Immature natural killer cell (primary cell): Measurements from ENCODE around the gene MEG3. TPM values are rescaled to one million over a fixed set of nuclear protein-coding genes. Genes with fewer than 3 reads are reported as not detected.

ENCODE experiments used
- DNase-seq, 3 donors: peaks; one replicate each; pipeline ENCODE4 v3.0.0; 2022; ENCODE audit warnings: mixed read lengths in 1 of 3
- H3K27ac Mint-ChIP-seq, 6 donors: one replicate each; pipeline ENCODE4 v1.8.0; 2020; ENCODE audit warnings: mixed read lengths in 6 of 6, mild to moderate bottlenecking in 5 of 6, inconsistent platforms in 4 of 6, moderate library complexity in 3 of 6
- H3K27me3 Mint-ChIP-seq, 3 donors: one replicate each; pipeline ENCODE4 v1.8.0; 2020 to 2021; ENCODE audit warnings: low read depth in 3 of 3, mild to moderate bottlenecking in 3 of 3, mixed read lengths in 3 of 3, moderate library complexity in 3 of 3, inconsistent platforms in 1 of 3
- H3K36me3 Mint-ChIP-seq, 3 donors: one replicate each; pipeline ENCODE4 v1.8.0; 2020; ENCODE audit warnings: mixed read lengths in 3 of 3, inconsistent platforms in 2 of 3, mild to moderate bottlenecking in 2 of 3
- H3K4me1 Mint-ChIP-seq, 2 donors: one replicate each; pipeline ENCODE4 v1.8.0; 2020; ENCODE audit warnings: inconsistent platforms in 2 of 2, mild to moderate bottlenecking in 2 of 2, mixed read lengths in 2 of 2, moderate library complexity in 1 of 2
- H3K4me3 Mint-ChIP-seq, 5 donors: one replicate each; pipeline ENCODE4 v1.8.0; 2020; ENCODE audit warnings: mild to moderate bottlenecking in 5 of 5, mixed read lengths in 5 of 5, inconsistent platforms in 3 of 5, moderate library complexity in 3 of 5
- H3K9me3 Mint-ChIP-seq, 6 donors: one replicate each; pipeline ENCODE4 v1.8.0; 2020; ENCODE audit warnings: mild to moderate bottlenecking in 6 of 6, mixed read lengths in 6 of 6, inconsistent platforms in 4 of 6, moderate library complexity in 3 of 6
- polyA plus RNA-seq, 3 donors: library from polyadenylated mRNA; unstranded; fragments of 300-500 nt; fragmentation: Illumina TruSeq; gene quantifications; one replicate each; pipeline ENCODE4 v1.2.3, GENCODE V29; 2021

MEG3 gene
- polyA plus RNA-seq, 3 donors from 2014 or later: not detected

DNA sequence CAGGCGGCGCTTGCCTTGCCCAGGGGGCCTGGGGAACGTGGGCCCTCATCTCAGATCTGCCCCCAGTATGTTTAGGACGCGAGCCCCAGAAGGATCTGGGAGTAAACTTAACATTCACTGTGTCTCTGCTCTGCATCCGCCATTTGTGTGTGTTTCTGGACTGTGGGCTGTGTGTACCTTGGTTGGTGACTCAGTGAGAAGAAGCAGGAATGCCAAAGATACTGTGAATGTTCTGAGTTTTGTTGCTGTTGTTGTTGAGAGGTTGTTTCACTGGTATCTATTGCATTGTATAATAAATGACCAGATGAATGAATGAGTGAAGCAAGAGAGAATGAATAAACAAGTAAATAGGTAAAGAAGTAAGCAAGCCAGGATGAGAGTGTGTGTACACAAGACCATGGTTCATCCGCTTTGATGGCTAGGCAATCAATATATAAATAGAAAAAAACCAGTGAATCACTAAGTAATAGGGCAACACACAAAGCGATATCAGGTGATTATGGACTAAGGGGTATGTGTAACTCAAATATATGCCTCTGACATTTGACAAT lies 20.5 kb downstream of the MEG3 start:
- Mint-ChIP-seq H3K4me1 (no peaks in the 10 kb centered on the region), H3K36me3 (no peaks in the 10 kb centered on the region), H3K27ac (no peak overlapping the region), H3K4me3 (no peak overlapping the region), H3K27me3 (peaks cover 0 to 4% (median 0%) of the 10 kb centered on the region in 3 donors), H3K9me3 (no peaks in the 10 kb centered on the region)
- DNase-seq: no peak

- Mint-ChIP-seq H3K27ac (no peak overlapping the region), H3K4me3 (no peak overlapping the region), H3K9me3 (no peaks in the 10 kb centered on the region), H3K27me3 (peaks cover 0 to 2% (median 0%) of the 10 kb centered on the region in 3 donors), H3K36me3 (no peaks in the 10 kb centered on the region), H3K4me1 (no peaks in the 10 kb centered on the region)
- DNase-seq: no peak
Measured at GRCh38 chr14:100849115-100849781, 23.3 kb downstream of the MEG3 start.

GRCh38 chr14:100850841-100851585 lies 25.1 kb downstream of the MEG3 start:
- Mint-ChIP-seq H3K9me3 (no peaks in the 10 kb centered on the region), H3K4me1 (no peaks in the 10 kb centered on the region), H3K36me3 (no peaks in the 10 kb centered on the region), H3K27me3 (peaks cover 0 to 2% (median 0%) of the 10 kb centered on the region in 3 donors), H3K27ac (peak overlapping the region in 1 of 6 donors; percentile 13), H3K4me3 (no peak overlapping the region)
- DNase-seq: peak; percentile 52 to 65 (median 61)

DNA sequence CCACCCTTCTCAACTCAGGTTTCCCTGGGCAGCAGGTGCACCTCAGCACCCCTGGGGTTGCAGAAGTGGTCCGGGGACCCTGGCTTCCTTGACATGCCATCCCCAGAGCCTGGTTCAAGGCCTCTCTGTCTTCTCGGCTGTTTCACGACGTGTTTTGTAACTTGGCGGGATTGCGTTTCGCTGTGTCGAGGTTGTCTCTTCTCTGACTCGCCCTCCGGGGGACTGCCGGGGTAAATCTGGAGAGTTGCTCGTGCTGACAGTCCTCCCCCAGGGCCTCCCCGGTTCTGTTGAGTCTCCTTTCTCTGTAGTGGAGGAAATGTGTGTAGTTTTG lies 25.6 kb downstream of the MEG3 start:
- Mint-ChIP-seq H3K9me3 (no peaks in the 10 kb centered on the region), H3K36me3 (no peaks in the 10 kb centered on the region), H3K27ac (no peak overlapping the region), H3K27me3 (peaks cover 0 to 2% (median 0%) of the 10 kb centered on the region in 3 donors), H3K4me3 (no peak overlapping the region), H3K4me1 (no peaks in the 10 kb centered on the region)
- no peak for DNase-seq

- DNase-seq: no peak
- no peaks in the 10 kb centered on the region for H3K36me3 Mint-ChIP-seq
- H3K4me1 Mint-ChIP-seq: no peaks in the 10 kb centered on the region
- H3K4me3 Mint-ChIP-seq: no peak overlapping the region
- H3K9me3 Mint-ChIP-seq: no peaks in the 10 kb centered on the region
- H3K27ac Mint-ChIP-seq: no peak overlapping the region
- peaks cover 0 to 2% (median 1%) of the 10 kb centered on the region in 3 donors for H3K27me3 Mint-ChIP-seq
Measured at GRCh38 chr14:100851946-100852620, 26.2 kb downstream of the MEG3 start.

DNA sequence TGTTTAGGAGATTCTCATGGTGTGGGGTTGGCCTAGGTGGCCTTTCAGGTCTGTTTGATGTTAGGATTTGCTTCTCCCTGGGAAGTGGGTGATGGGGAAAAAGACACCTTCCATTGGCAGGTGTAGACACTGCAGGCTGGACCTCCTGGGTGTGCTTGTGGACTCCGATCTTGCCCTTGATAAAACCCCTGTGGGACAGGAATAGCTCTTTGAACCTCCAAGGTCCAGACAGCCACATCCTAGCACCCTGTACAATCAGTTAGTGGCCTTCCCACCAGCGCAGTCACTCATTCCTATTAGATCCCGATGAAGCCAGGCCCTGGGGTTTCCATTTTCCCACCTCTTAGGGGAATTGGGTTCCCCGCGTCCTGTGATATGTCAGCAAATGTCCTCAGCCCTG lies 28.5 kb downstream of the MEG3 start:
- Mint-ChIP-seq H3K4me1 (no peaks in the 10 kb centered on the region), H3K4me3 (no peak overlapping the region), H3K9me3 (no peaks in the 10 kb centered on the region), H3K36me3 (no peaks in the 10 kb centered on the region), H3K27me3 (peaks cover 0 to 2% (median 1%) of the 10 kb centered on the region in 3 donors), H3K27ac (no peak overlapping the region)
- DNase-seq: no peak

- DNase-seq: no peak
- Mint-ChIP-seq H3K4me1 (no peaks in the 10 kb centered on the region), H3K4me3 (no peak overlapping the region), H3K36me3 (no peaks in the 10 kb centered on the region), H3K27me3 (peaks cover 0 to 3% (median 3%) of the 10 kb centered on the region in 3 donors), H3K27ac (no peak overlapping the region), H3K9me3 (peaks cover 0 to 2% (median 0%) of the 10 kb centered on the region in 6 donors)
Measured at GRCh38 chr14:100855256-100855930, 29.5 kb downstream of the MEG3 start.

DNA sequence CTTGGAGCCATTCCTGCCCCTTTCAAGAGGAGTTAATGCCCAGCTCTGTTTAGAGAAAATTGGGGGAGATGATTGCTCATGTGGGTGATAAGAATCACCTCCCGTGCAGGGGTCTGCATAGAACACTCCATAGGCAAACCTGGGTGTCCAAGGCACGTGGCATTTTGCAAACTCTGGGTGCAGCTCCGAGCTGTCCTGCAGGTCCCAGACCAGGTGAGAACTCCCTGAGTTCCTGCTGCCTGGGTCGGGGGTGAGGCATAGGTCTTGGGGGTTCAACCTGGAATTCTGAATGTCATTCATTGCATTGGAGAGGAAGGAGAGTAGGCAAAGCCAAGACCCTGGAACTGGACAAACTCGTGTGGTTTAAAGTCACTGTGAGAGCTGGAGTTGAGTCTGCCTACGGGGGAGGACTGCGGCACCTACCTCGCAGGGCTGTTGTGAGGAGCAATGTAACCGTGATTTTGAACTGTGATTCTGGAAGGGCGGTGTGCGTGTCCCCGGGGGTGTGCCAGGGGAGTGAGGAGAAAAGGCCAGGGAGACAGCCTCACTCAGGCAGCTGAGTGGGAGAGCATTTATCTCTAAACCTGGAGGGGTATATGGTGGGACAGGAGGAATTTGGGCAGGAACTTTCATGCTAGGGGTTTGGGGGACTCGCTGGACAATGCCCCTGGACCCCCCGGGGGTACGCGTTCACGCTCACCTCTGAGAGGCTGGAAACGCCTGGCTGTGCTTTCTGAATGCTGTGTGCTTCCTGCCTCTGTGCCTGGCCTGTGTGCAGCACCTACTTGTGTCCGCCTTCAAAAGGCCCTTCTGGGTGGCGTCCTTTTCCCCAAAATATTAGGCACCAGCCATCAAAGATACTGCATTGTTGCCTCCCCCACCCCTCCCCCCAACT lies 30.4 kb downstream of the MEG3 start:
- H3K27ac Mint-ChIP-seq: no peak overlapping the region
- peaks cover 0 to 3% (median 2%) of the 10 kb centered on the region in 3 donors for H3K27me3 Mint-ChIP-seq
- peaks cover 0 to 2% (median 0%) of the 10 kb centered on the region in 6 donors for H3K9me3 Mint-ChIP-seq
- no peak overlapping the region for H3K4me3 Mint-ChIP-seq
- no peak for DNase-seq
- no peaks in the 10 kb centered on the region for H3K36me3 Mint-ChIP-seq
- H3K4me1 Mint-ChIP-seq: no peaks in the 10 kb centered on the region

GRCh38 chr14:100857233-100857922 lies 31.5 kb downstream of the MEG3 start:
- H3K27me3 Mint-ChIP-seq: peaks cover 0 to 3% (median 2%) of the 10 kb centered on the region in 3 donors
- DNase-seq: no peak
- H3K4me3 Mint-ChIP-seq: no peak overlapping the region
- no peaks in the 10 kb centered on the region for H3K4me1 Mint-ChIP-seq
- no peaks in the 10 kb centered on the region for H3K36me3 Mint-ChIP-seq
- peaks cover 0 to 2% (median 0%) of the 10 kb centered on the region in 6 donors for H3K9me3 Mint-ChIP-seq
- H3K27ac Mint-ChIP-seq: no peak overlapping the region

DNA sequence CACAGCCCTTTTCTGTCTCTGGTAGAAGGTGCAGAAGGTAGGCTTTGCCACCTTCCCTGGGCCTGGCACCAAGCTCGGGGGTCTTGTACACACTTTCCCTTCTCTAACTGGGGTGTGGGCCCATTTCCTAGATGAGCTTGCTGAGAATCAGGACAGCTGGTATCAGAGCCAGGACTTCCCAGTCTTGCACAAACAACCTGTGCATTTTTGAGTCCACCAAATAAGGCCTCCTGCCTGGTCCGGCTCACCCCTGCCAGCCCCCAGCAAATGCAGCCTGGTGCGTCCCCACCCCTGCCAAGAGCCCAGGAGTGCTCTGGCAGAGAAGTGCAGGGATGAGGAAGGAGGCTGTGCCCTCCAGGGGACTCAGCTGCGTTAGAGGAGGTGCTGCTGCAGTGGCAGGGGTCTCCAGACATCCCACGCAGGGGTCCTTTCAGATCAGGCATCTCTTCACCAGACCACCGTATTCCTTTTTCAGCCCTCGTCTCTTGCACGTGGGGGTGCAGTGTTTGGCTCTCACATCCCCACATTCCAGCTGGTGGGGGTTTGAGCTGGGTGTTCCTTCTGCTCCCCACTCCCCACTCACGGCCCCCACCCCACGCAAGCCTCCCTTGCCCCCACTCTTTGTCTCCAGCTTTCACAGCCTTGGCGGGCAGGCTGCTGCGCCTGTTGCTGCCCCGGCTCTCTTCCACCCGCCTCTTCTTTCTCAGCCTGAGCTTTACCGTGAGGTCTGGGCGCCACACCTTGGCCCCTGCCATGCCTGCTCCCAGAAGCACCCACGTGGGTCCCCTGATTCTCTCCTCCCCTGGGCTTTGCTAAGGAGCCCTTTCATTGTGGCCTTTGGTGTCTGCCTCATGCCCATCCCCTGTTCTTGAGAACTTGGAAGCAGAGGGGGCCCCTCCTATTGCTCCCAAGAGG lies 32.3 kb downstream of the MEG3 start:
- Mint-ChIP-seq H3K27me3 (peaks cover 0 to 3% (median 2%) of the 10 kb centered on the region in 3 donors), H3K4me3 (no peak overlapping the region), H3K36me3 (no peaks in the 10 kb centered on the region), H3K9me3 (peaks cover 0 to 2% (median 0%) of the 10 kb centered on the region in 6 donors), H3K4me1 (no peaks in the 10 kb centered on the region), H3K27ac (no peak overlapping the region)
- no peak for DNase-seq

DNA sequence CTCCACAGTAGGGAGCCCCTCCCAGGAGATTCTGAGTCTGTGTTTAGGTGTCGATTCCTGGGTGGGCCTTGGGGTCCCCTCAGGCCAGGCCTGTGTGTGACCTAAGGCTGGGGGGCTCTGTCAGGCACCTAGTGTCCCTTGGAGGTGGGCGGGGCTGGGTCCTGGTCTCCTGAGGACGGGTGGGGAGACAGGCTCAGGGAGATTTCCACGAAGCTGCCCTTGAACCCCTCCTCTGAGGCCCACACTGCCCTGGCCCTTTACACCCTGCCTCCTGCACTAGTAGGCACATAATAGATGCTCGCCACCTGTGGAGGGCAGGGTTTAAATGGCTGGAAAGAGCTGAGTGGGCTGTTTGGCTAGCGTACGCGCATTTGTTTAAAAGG lies 32.9 kb downstream of the MEG3 start:
- peaks cover 0 to 2% (median 0%) of the 10 kb centered on the region in 6 donors for H3K9me3 Mint-ChIP-seq
- H3K27ac Mint-ChIP-seq: no peak overlapping the region
- no peaks in the 10 kb centered on the region for H3K36me3 Mint-ChIP-seq
- H3K27me3 Mint-ChIP-seq: peaks cover 0 to 3% (median 2%) of the 10 kb centered on the region in 3 donors
- no peak for DNase-seq
- no peaks in the 10 kb centered on the region for H3K4me1 Mint-ChIP-seq
- H3K4me3 Mint-ChIP-seq: no peak overlapping the region

DNA sequence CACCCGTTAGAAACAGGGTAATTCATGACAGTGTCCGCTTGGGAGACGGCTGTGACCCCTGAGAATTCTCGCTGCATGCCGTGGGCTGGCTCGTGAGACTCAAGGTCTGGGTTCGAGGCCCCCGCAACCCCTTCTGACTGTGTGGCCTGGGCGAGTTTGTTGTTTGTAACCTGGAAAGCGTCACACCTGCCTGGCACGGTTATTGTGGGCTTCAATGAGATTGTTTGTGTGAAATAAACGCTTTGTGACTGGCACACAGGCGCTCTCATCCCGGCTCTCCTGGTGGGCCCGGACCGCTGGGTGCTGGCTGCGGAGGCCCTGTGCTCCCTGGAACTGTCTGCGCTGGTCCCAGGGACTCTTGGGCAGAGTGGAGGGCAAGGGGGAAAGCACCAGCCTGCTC lies 33.9 kb downstream of the MEG3 start:
- no peak for DNase-seq
- H3K27ac Mint-ChIP-seq: no peak overlapping the region
- H3K4me1 Mint-ChIP-seq: no peaks in the 10 kb centered on the region
- H3K27me3 Mint-ChIP-seq: peaks cover 0 to 3% (median 2%) of the 10 kb centered on the region in 3 donors
- H3K36me3 Mint-ChIP-seq: no peaks in the 10 kb centered on the region
- peaks cover 0 to 2% (median 0%) of the 10 kb centered on the region in 6 donors for H3K9me3 Mint-ChIP-seq
- H3K4me3 Mint-ChIP-seq: no peak overlapping the region
